Endothelial cell of umbilical vein (primary cell): ENCODE measurements around the gene ADAM19.

Source experiments
- EZH2 ChIP-seq: IDR thresholded peaks from 2 replicates; pipeline ENCODE4 v1.6.1; 2012; ENCODE audit warnings: borderline replicate concordance, low read depth, mild to moderate bottlenecking, moderate library complexity, low read length, inconsistent platforms; ENCODE audit not compliant: severe bottlenecking
- MYC ChIP-seq: IDR thresholded peaks from one replicate; pipeline ENCODE4 v1.6.1; 2011; ENCODE audit warnings: mild to moderate bottlenecking, low read depth, low read length
- POLR2AphosphoS5 ChIP-seq: IDR thresholded peaks from 2 replicates; pipeline ENCODE4 v1.6.1; 2012; ENCODE audit warnings: low read depth, mild to moderate bottlenecking, control low read depth, low read length, moderate library complexity; ENCODE audit not compliant: insufficient read depth
- TF ChIP-seq, protein P1 (sequence below): IDR thresholded peaks from 2 replicates; pipeline ENCODE4 v1.6.1; 2011; ENCODE audit not compliant: insufficient read depth, insufficient read length

DNA sequence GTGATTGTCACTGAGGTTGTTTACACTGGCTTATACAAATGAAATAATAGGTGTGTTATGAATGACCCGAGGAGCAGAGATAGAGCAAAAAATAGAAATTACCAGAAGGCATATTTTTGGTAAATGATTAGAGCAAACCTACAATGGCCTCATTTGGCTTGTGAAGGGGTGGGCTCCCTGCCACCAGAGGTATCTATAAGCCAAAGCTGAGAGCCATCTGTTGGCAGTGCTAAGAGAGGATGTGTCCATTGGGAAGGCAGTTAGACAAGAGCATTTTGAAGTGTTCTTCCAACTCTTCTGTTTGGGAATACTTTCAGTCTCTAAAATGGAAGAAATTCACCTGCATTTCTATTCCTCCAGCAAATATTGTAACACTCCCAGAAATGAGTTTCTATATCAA lies 104.9 kb downstream of the ADAM19 start:
- TF ChIP-seq POLR2AphosphoS5 (no peak), MYC (no peak), EZH2 (no peak)
- TF ChIP-seq, protein P1, sequence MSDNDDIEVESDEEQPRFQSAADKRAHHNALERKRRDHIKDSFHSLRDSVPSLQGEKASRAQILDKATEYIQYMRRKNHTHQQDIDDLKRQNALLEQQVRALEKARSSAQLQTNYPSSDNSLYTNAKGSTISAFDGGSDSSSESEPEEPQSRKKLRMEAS = no peak
